Body of pancreas (tissue), 4 donors: Measurements from ENCODE around the gene PCBP2. TPM values are rescaled to one million over a fixed set of nuclear protein-coding genes. Genes with fewer than 3 reads are reported as not detected.

ENCODE experiments used
- ATAC-seq: fragments of 150-250 bp; one replicate; pipeline ENCODE4 v1.9.1; 2016
- DNase-seq, 4 donors: peaks; one replicate each; pipeline ENCODE4 v3.0.0-alpha.2; 2019
- H3K27ac ChIP-seq, 4 donors: fragments of 200-600 bp; sonication (generic); 1 replicate in 3 of 4; 2 replicates in 1 of 4; pipeline versions ENCODE4 v1.5.1 to v1.6.1; 2016 to 2019; ENCODE audit warnings: mild to moderate bottlenecking in 1 of 4, mixed read lengths in 1 of 4, moderate library complexity in 1 of 4
- H3K27me3 ChIP-seq, 2 donors: fragments of 200-600 bp; sonication (generic); one replicate each; pipeline ENCODE4 v1.6.0; 2016; ENCODE audit warnings: mild to moderate bottlenecking in 1 of 2
- H3K36me3 ChIP-seq, 2 donors: fragments of 200-600 bp; sonication (generic); replicated peaks in 1 of 2; 2 replicates each; pipeline ENCODE4 v1.5.1; 2016; ENCODE audit warnings: low read depth in 2 of 2; ENCODE audit not compliant: insufficient read depth in 1 of 2
- H3K4me1 ChIP-seq: fragments of 200-600 bp; sonication (generic); one replicate; pipeline ENCODE4 v1.6.0; 2016
- H3K4me3 ChIP-seq, 2 donors: fragments of 200-600 bp; sonication (generic); 1 replicate in 1 of 2; 2 replicates in 1 of 2; pipeline ENCODE4 v1.5.1; 2016 to 2019
- H3K9me3 ChIP-seq, 3 donors: fragments of 200-600 bp; sonication (generic); 1 replicate in 2 of 3; 2 replicates in 1 of 3; pipeline ENCODE4 v1.5.1; 2016
- CTCF ChIP-seq, 7 experiments: fragments of 450-650 bp in 4 of 7; fragments of 200-600 bp in 3 of 7; sonication (generic) in 3 of 7; IDR thresholded peaks; one replicate each; pipeline ENCODE4 v1.5.1; 2016 to 2019; ENCODE audit warnings: antibody characterized with exemption in 7 of 7
- POLR2A ChIP-seq, 3 donors: fragments of 450-650 bp; IDR thresholded peaks; one replicate each; pipeline ENCODE4 v1.6.1; 2016; ENCODE audit warnings: antibody characterized with exemption in 3 of 3, mild to moderate bottlenecking in 2 of 3
- WGBS, 2 donors: methylation state at CpG; one replicate each; pipeline ENCODE4 v1.1.5; 2017; 5-methylcytosine and 5-hydroxymethylcytosine counted together
- intact Hi-C: fragments of 100-400 bp; cut with DNase I; formaldehyde crosslinking; loops from one replicate; pipeline ENCODE4 v1.15.1; 2023
- total RNA-seq, 2 donors: library from RNA; depleted of rRNA; stranded (reverse); fragments of >200 nt; gene quantifications; one replicate each; pipeline ENCODE4 v1.1.0, GENCODE V29; 2016

The PCBP2 gene
- total RNA-seq, 2 donors from 2014 or later: 226 to 308 TPM

DNA sequence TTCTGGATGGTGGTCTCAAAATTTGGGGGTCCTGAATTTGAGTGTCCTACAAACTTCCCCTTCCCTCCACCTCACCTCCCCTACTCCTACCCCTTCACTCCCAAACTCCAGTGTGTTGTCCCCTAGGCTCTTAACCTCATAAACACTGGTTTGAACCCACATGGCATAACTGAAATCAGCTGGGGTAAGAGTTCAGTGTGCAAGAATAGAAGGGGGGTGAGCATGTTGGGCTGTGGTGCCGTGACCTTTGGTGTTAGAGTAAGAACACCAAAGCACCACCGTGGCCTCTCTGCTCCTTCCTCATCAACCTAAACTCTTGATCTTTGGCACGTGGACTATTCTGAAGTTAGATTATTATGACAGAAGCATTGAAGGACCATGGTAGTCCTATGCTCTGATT lies 11.0 kb downstream of the PCBP2 start:
- TF ChIP-seq CTCF (IDR thresholded peaks at IDR 0.05) (no peak), POLR2A (IDR thresholded peaks at IDR 0.05) (no peak)
- intact Hi-C loops: no loop called here
- no peak overlapping the region for H3K4me3 ChIP-seq
- no peaks in the 10 kb centered on the region for H3K27me3 ChIP-seq
- no peak for ATAC-seq
- 53 to 57% methylated on average over 3 of the region's 3 CpGs for WGBS, 2 donors
- H3K27ac ChIP-seq: no peak overlapping the region
- DNase-seq: no peak
- H3K4me1 ChIP-seq: no peaks in the 10 kb centered on the region
- H3K36me3 ChIP-seq: peaks cover 50 to 82% of the 10 kb centered on the region in 2 donors
- H3K9me3 ChIP-seq: no peaks in the 10 kb centered on the region

DNA sequence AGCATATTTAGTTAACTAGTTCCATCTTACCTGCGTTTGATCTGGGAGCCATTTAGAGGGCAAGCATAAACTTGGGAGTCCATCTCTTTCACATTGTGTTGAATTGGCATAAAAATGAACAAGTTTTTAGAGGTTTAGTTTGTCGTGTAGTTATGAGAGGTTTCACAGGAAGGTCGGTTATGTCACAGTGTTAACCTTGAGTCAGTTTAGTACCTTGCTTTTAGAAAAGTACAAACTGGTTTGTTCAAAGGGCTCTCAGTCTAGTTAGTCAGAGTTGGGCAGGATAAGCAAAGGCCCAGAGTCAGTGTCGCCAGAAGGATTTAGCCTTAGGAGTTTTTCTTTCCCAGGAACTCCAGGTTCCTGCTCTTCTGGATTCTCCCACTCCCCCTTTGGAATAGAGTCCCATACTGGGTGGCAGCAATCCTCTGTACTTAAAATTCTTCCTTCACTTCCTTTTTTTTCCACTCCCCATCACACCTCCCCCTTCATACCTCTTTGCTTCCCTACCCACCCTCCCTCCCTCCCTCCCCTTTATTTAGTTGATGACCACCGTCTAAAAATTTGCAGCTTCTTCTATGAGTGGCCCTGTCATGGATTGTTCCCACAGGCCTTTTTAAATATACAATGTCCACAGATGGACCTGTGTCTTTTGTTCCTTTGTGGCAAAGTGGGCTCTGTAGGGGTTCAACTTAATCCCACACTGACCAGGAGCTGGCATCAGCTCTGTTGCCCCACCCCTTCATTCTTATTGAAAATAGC lies 12.1 kb downstream of the PCBP2 start:
- TF ChIP-seq CTCF (IDR thresholded peaks at IDR 0.05) (no peak), POLR2A (IDR thresholded peaks at IDR 0.05) (no peak)
- Histone ChIP-seq H3K4me3 (no peak overlapping the region), H3K27me3 (no peaks in the 10 kb centered on the region), H3K27ac (no peak overlapping the region), H3K4me1 (no peaks in the 10 kb centered on the region), H3K9me3 (no peaks in the 10 kb centered on the region), H3K36me3 (peaks cover 44 to 81% of the 10 kb centered on the region in 2 donors)
- DNase-seq: no peak
- intact Hi-C loops: no loop called here
- ATAC-seq: no peak
- 54 to 55% methylated on average over 5 of the region's 5 CpGs for WGBS, 2 donors

DNA sequence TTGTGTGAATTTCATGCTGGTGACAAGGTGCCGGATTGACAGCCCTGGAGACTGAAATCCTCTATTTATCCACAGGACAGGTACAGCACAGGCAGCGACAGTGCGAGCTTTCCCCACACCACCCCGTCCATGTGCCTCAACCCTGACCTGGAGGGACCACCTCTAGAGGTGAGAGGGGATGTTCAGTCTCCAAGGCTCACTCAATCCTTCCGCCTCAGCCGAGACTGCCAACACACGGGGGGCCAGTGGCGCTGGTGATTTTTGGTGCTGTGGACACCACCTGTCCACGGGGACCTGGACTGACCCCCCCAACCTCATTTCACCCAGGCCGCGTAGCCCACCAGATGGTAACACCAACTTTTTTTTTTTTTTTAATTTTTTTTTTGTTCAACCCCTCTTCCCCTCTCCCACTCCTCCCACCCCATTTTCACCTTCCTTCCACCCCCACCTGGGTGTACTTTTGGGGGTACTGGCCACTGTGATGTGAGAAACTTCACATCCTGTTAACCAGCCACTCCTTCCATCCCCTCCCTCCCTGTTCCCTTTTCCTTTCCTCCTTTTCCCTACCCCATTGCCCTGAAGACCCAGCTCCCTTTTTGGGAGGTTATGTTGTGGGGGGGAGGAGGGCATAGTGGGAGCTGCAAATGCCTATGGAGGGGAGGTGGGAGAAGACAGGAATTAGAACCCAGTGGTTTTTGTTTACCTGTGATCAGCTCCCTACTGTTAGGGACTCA lies 12.9 kb downstream of the PCBP2 start:
- DNase-seq: no peak
- Histone ChIP-seq H3K36me3 (peaks cover 47 to 84% of the 10 kb centered on the region in 2 donors), H3K27ac (no peak overlapping the region), H3K27me3 (no peaks in the 10 kb centered on the region), H3K9me3 (no peaks in the 10 kb centered on the region), H3K4me3 (no peak overlapping the region), H3K4me1 (no peaks in the 10 kb centered on the region)
- no peak for ATAC-seq
- WGBS, 2 donors: 86 to 93% methylated on average over 11 of the region's 11 CpGs
- TF ChIP-seq CTCF (IDR thresholded peaks at IDR 0.05) (no peak), POLR2A (IDR thresholded peaks at IDR 0.05) (no peak)
- intact Hi-C loops: no loop called here

DNA sequence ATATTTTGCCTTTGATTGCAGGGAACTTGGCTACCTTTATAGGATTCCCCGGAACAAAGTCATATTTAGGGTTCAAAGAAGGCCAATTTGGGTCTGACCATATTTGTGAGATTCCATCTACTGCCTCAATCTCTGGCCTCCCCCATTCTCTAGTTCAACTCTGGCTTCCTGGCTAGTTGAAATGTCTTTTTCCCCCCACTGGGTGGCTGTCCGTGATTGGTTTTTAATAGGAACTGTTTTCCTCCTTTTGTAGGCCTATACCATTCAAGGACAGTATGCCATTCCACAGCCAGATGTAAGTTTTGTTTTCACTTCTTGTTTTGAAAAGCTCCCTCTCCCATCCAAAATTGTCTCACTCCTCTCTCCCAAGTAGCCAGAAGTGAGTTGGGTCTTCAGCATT lies 13.8 kb downstream of the PCBP2 start:
- H3K9me3 ChIP-seq: no peaks in the 10 kb centered on the region
- DNase-seq: no peak
- H3K27ac ChIP-seq: no peak overlapping the region
- peaks cover 42 to 78% of the 10 kb centered on the region in 2 donors for H3K36me3 ChIP-seq
- no peak for ATAC-seq
- no peak for TF ChIP-seq POLR2A (IDR thresholded peaks at IDR 0.05)
- no peak for TF ChIP-seq CTCF (IDR thresholded peaks at IDR 0.05)
- no peaks in the 10 kb centered on the region for H3K4me1 ChIP-seq
- WGBS, 2 donors: 50 to 54% methylated on average over 2 of the region's 2 CpGs
- no peaks in the 10 kb centered on the region for H3K27me3 ChIP-seq
- H3K4me3 ChIP-seq: no peak overlapping the region
- intact Hi-C loops: no loop called here
